ENCODE measurements around the gene UGT1A8.

UGT1A8 gene

GRCh38 chr2:233761040-233761769 lies 143.8 kb downstream of the UGT1A8 start:
- Mint-ChIP-seq H3K27me3 (peaks cover 14% of the 10 kb centered on the region), H3K36me3 (no peaks in the 10 kb centered on the region), H3K4me3 (no peak overlapping the region), H3K4me1 (no peaks in the 10 kb centered on the region), H3K27ac (no peak overlapping the region), H3K9me3 (no peaks in the 10 kb centered on the region)
- DNase-seq (ENCODE audit: low spot score in 2 of 2) (no peak), ATAC-seq (ENCODE audit: low read depth) (no peak)

GRCh38 chr2:233764264-233764663 lies 146.8 kb downstream of the UGT1A8 start:
- no peaks in the 10 kb centered on the region for H3K4me1 Mint-ChIP-seq
- H3K27me3 Mint-ChIP-seq: peaks cover 18% of the 10 kb centered on the region
- H3K27ac Mint-ChIP-seq: no peak overlapping the region
- no peak for ATAC-seq (ENCODE audit: low read depth)
- no peak for DNase-seq (ENCODE audit: low spot score in 2 of 2)
- no peak overlapping the region for H3K4me3 Mint-ChIP-seq
- no peaks in the 10 kb centered on the region for H3K36me3 Mint-ChIP-seq
- no peaks in the 10 kb centered on the region for H3K9me3 Mint-ChIP-seq

- H3K9me3 Mint-ChIP-seq: no peaks in the 10 kb centered on the region
Observed at GRCh38 chr2:233764761-233765160, 147.3 kb downstream of the UGT1A8 start.

GRCh38 chr2:233766416-233766815 lies 149.0 kb downstream of the UGT1A8 start:
- no peak for ATAC-seq (ENCODE audit: low read depth)
- Mint-ChIP-seq H3K27me3 (peaks cover 21% of the 10 kb centered on the region), H3K27ac (no peak overlapping the region), H3K36me3 (no peaks in the 10 kb centered on the region), H3K9me3 (no peaks in the 10 kb centered on the region), H3K4me3 (no peak overlapping the region), H3K4me1 (no peaks in the 10 kb centered on the region)
- no peak for DNase-seq (ENCODE audit: low spot score in 2 of 2)

More at GRCh38 chr2:233764761-233765160, 147.3 kb downstream of the UGT1A8 start:
- H3K36me3 Mint-ChIP-seq: no peaks in the 10 kb centered on the region
- no peak overlapping the region for H3K4me3 Mint-ChIP-seq
- DNase-seq (ENCODE audit: low spot score in 2 of 2) (no peak), ATAC-seq (ENCODE audit: low read depth) (no peak)
- H3K27me3 Mint-ChIP-seq: peaks cover 20% of the 10 kb centered on the region
- H3K27ac Mint-ChIP-seq: no peak overlapping the region
- H3K4me1 Mint-ChIP-seq: no peaks in the 10 kb centered on the region

- Mint-ChIP-seq H3K27ac (no peak overlapping the region), H3K9me3 (no peaks in the 10 kb centered on the region), H3K4me3 (no peak overlapping the region), H3K36me3 (no peaks in the 10 kb centered on the region), H3K27me3 (peaks cover 19% of the 10 kb centered on the region), H3K4me1 (no peaks in the 10 kb centered on the region)
- ATAC-seq (ENCODE audit: low read depth): no peak
- DNase-seq (ENCODE audit: low spot score in 2 of 2): no peak
Observed at GRCh38 chr2:233768076-233768475, 150.6 kb downstream of the UGT1A8 start.

GRCh38 chr2:233769260-233769659 lies 151.8 kb downstream of the UGT1A8 start:
- Mint-ChIP-seq H3K4me3 (no peak overlapping the region), H3K27ac (no peak overlapping the region), H3K9me3 (no peaks in the 10 kb centered on the region), H3K27me3 (peaks cover 12% of the 10 kb centered on the region), H3K36me3 (no peaks in the 10 kb centered on the region), H3K4me1 (no peaks in the 10 kb centered on the region)
- ATAC-seq (ENCODE audit: low read depth) (no peak), DNase-seq (ENCODE audit: low spot score in 2 of 2) (no peak)

GRCh38 chr2:233772153-233772552 lies 154.7 kb downstream of the UGT1A8 start:
- ATAC-seq (ENCODE audit: low read depth) (no peak), DNase-seq (ENCODE audit: low spot score in 2 of 2) (no peak)
- Mint-ChIP-seq H3K27me3 (peaks cover 10% of the 10 kb centered on the region), H3K9me3 (peaks cover 7% of the 10 kb centered on the region), H3K4me3 (no peak overlapping the region), H3K4me1 (no peaks in the 10 kb centered on the region), H3K27ac (no peak overlapping the region), H3K36me3 (no peaks in the 10 kb centered on the region)

- Mint-ChIP-seq H3K4me3 (no peak overlapping the region), H3K4me1 (no peaks in the 10 kb centered on the region), H3K9me3 (peaks cover 8% of the 10 kb centered on the region), H3K27ac (no peak overlapping the region), H3K27me3 (peaks cover 10% of the 10 kb centered on the region), H3K36me3 (no peaks in the 10 kb centered on the region)
- DNase-seq (ENCODE audit: low spot score in 2 of 2): no peak
- ATAC-seq (ENCODE audit: low read depth): no peak
Observed at GRCh38 chr2:233772583-233772982, 155.2 kb downstream of the UGT1A8 start.

GRCh38 chr2:233773854-233774253 lies 156.4 kb downstream of the UGT1A8 start:
- Mint-ChIP-seq H3K4me1 (no peaks in the 10 kb centered on the region), H3K9me3 (peaks cover 8% of the 10 kb centered on the region), H3K27me3 (peaks cover 13% of the 10 kb centered on the region), H3K4me3 (no peak overlapping the region), H3K36me3 (no peaks in the 10 kb centered on the region), H3K27ac (no peak overlapping the region)
- ATAC-seq (ENCODE audit: low read depth): no peak
- no peak for DNase-seq (ENCODE audit: low spot score in 2 of 2)

GRCh38 chr2:233775414-233775813 lies 158.0 kb downstream of the UGT1A8 start:
- no peak overlapping the region for H3K27ac Mint-ChIP-seq
- peaks cover 8% of the 10 kb centered on the region for H3K9me3 Mint-ChIP-seq
- no peaks in the 10 kb centered on the region for H3K4me1 Mint-ChIP-seq
- H3K4me3 Mint-ChIP-seq: no peak overlapping the region
- DNase-seq (ENCODE audit: low spot score in 2 of 2): no peak
- no peaks in the 10 kb centered on the region for H3K36me3 Mint-ChIP-seq
- ATAC-seq (ENCODE audit: low read depth): no peak
- peaks cover 14% of the 10 kb centered on the region for H3K27me3 Mint-ChIP-seq

- no peak within 1 kb of the TSS for H3K4me3 Mint-ChIP-seq
Observed at GRCh38 chr2:233778030-233778429, 160.6 kb downstream of the UGT1A8 start, which contains the start of gene MROH2A. Gene MROH2A (plus strand): TSS chr2:233778330. CDS start chr2:233779359, 1,029 bp downstream.

GRCh38 chr2:233779722-233780121 lies 162.3 kb downstream of the UGT1A8 start:
- Mint-ChIP-seq H3K27me3 (peaks cover 21% of the 10 kb centered on the region), H3K9me3 (peaks cover 11% of the 10 kb centered on the region), H3K4me3 (no peak overlapping the region), H3K27ac (no peak overlapping the region), H3K36me3 (no peaks in the 10 kb centered on the region), H3K4me1 (no peaks in the 10 kb centered on the region)
- ATAC-seq (ENCODE audit: low read depth): no peak
- no peak for DNase-seq (ENCODE audit: low spot score in 2 of 2)

More at GRCh38 chr2:233778030-233778429, 160.6 kb downstream of the UGT1A8 start, which contains the start of gene MROH2A:
- Mint-ChIP-seq H3K27me3 (peaks cover 18% of the 10 kb centered on the region), H3K36me3 (no peaks in the 10 kb centered on the region), H3K9me3 (peaks cover 11% of the 10 kb centered on the region), H3K4me1 (no peaks in the 10 kb centered on the region), H3K27ac (no peak within 1 kb of the TSS)
- ATAC-seq (ENCODE audit: low read depth): no peak
- DNase-seq (ENCODE audit: low spot score in 2 of 2): no peak

- Mint-ChIP-seq H3K4me1 (no peaks in the 10 kb centered on the region), H3K27ac (no peak overlapping the region), H3K4me3 (no peak overlapping the region), H3K27me3 (peaks cover 20% of the 10 kb centered on the region), H3K36me3 (no peaks in the 10 kb centered on the region), H3K9me3 (peaks cover 8% of the 10 kb centered on the region)
- ATAC-seq (ENCODE audit: low read depth) (no peak), DNase-seq (ENCODE audit: low spot score in 2 of 2) (no peak)
Observed at GRCh38 chr2:233780771-233781170, 163.3 kb downstream of the UGT1A8 start.

- ATAC-seq (ENCODE audit: low read depth) (no peak), DNase-seq (ENCODE audit: low spot score in 2 of 2) (no peak)
- no peak overlapping the region for H3K27ac Mint-ChIP-seq
- H3K27me3 Mint-ChIP-seq: peaks cover 13% of the 10 kb centered on the region
- no peak overlapping the region for H3K4me3 Mint-ChIP-seq
- no peaks in the 10 kb centered on the region for H3K9me3 Mint-ChIP-seq
- no peaks in the 10 kb centered on the region for H3K36me3 Mint-ChIP-seq
- H3K4me1 Mint-ChIP-seq: peaks cover 3% of the 10 kb centered on the region
Observed at GRCh38 chr2:233789554-233789953, 172.1 kb downstream of the UGT1A8 start.

All from memory B cell (primary cell).